Activated T-cell treated with anti-CD3 and anti-CD28 coated beads, Interleukin-2, amount 50 U/mL, for 48 hours (primary cell): ENCODE results near the gene MEIS1.
"Not testable (repeated sequence)": the region's sequence is repeated elsewhere in the genome, so short reads cannot be mapped to it uniquely, and the experiment has no call there.

Source experiments
- DNase-seq, 2 experiments: peaks; one replicate each; pipeline ENCODE4 v3.0.0-alpha.2; 2020

The MEIS1 gene

GRCh38 chr2:66470199-66470598 is 35.3 kb downstream of the MEIS1 start:
- no peak for DNase-seq

GRCh38 chr2:66472225-66472843 is 37.4 kb downstream of the MEIS1 start:
- no peak for DNase-seq

- no peak for DNase-seq
These were observed 42.4 kb downstream of the MEIS1 start for GRCh38 chr2:66477135-66477842.

GRCh38 chr2:66478299-66478698 is 43.4 kb downstream of the MEIS1 start:
- DNase-seq, result no peak

- no peak for DNase-seq
These were observed 43.9 kb downstream of the MEIS1 start for GRCh38 chr2:66478731-66479316.

GRCh38 chr2:66481100-66481549 is 46.2 kb downstream of the MEIS1 start:
- no peak for DNase-seq

GRCh38 chr2:66485252-66485651 is 50.3 kb downstream of the MEIS1 start:
- not testable (repeated sequence) for DNase-seq

GRCh38 chr2:66488946-66489345 is 54.0 kb downstream of the MEIS1 start:
- DNase-seq, result no peak

- DNase-seq, result no peak
These were observed 54.5 kb downstream of the MEIS1 start for GRCh38 chr2:66489436-66489835.

- DNase-seq, result no peak
These were observed 55.7 kb downstream of the MEIS1 start for GRCh38 chr2:66490588-66491001.

- no peak for DNase-seq
These were observed 59.8 kb downstream of the MEIS1 start for GRCh38 chr2:66494708-66495107.

GRCh38 chr2:66495788-66496640 is 61.1 kb downstream of the MEIS1 start:
- DNase-seq, result no peak

GRCh38 chr2:66496670-66497420 is 61.9 kb downstream of the MEIS1 start:
- DNase-seq, result no peak

- DNase-seq, result no peak
These were observed 62.7 kb downstream of the MEIS1 start for GRCh38 chr2:66497431-66498288.

GRCh38 chr2:66498289-66498975 is 63.5 kb downstream of the MEIS1 start:
- DNase-seq, result no peak

- DNase-seq, result no peak
These were observed 66.3 kb downstream of the MEIS1 start for GRCh38 chr2:66501267-66501666.

GRCh38 chr2:66506265-66506664 is 71.3 kb downstream of the MEIS1 start:
- DNase-seq, result no peak

GRCh38 chr2:66507673-66508201 is 72.8 kb downstream of the MEIS1 start:
- no peak for DNase-seq

GRCh38 chr2:66508484-66509071 is 73.7 kb downstream of the MEIS1 start:
- no peak for DNase-seq

- no peak for DNase-seq
These were observed 74.4 kb downstream of the MEIS1 start for GRCh38 chr2:66509326-66509811.
